ENCODE measurements around the gene TMEM61. TPM values are rescaled to one million over a fixed set of nuclear protein-coding genes. Genes with fewer than 3 reads are reported as not detected.

TMEM61 gene
- total and polyA plus RNA-seq, 2 of the 8 experiments (the other 6 are each of a cell fraction or from before 2014, with no cell fraction given): 0.54 to 1.4 TPM

- H3K23me2 ChIP-seq (ENCODE audit: low read depth, low read length): peaks cover under 1% of the 10 kb centered on the region; the same call in 1 of the 2 replicates
- H3K27ac ChIP-seq (ENCODE audit: low read depth, low read length): no peak overlapping the region
- H3K18ac ChIP-seq (ENCODE audit: extremely low read depth, low read length): no peak overlapping the region
- H2BK12ac ChIP-seq (ENCODE audit: low read depth, low read length): no peak overlapping the region; the same call in 1 of the 2 replicates
- no peaks in the 10 kb centered on the region for H3K79me2 ChIP-seq (ENCODE audit: control insufficient read depth in 1 of 2, insufficient read depth in 2 of 2, low read length in 2 of 2)
- H3K79me1 ChIP-seq (ENCODE audit: low read depth, low read length): no peaks in the 10 kb centered on the region
- H4K91ac ChIP-seq (replicated peaks; ENCODE audit: insufficient read length, low read length): peak overlapping the region; percentile 26
- FAIRE-seq: no peak
- H4K20me1 ChIP-seq (replicated peaks in 1 of 2; ENCODE audit: control insufficient read depth in 1 of 2, insufficient read depth in 2 of 2, low read length in 2 of 2): no peaks in the 10 kb centered on the region
- H2BK15ac ChIP-seq (ENCODE audit: low read length): 0 out of 2 replicates have a peak overlapping the region, but pooled peaks have one; percentile 61
- H3K9ac ChIP-seq (replicated peaks in 1 of 4; ENCODE audit: extremely low read depth in 1 of 4, low read depth in 3 of 4, low read length in 3 of 4): no peak overlapping the region
- H3K9me3 ChIP-seq (ENCODE audit: insufficient read depth in 2 of 2, low read depth in 1 of 2, low read length in 1 of 2): no peaks in the 10 kb centered on the region
- no peak for DNase-seq (ENCODE audit: low read depth in 1 of 2, low spot score in 2 of 2)
- H3K23ac ChIP-seq (ENCODE audit: insufficient read length): no peak overlapping the region
- peaks cover 0 to 7% (median 3%) of the 10 kb centered on the region in 4 experiments; a peak in 6 of 7 replicates for H3K27me3 ChIP-seq (replicated peaks in 1 of 4; ENCODE audit: control insufficient read depth in 3 of 4, extremely low read depth in 1 of 4, insufficient read depth in 3 of 4, low read length in 3 of 4)
- H3K36me3 ChIP-seq (ENCODE audit: control insufficient read depth in 2 of 4, insufficient read depth in 4 of 4, low read length in 3 of 4): no peaks in the 10 kb centered on the region
- H2BK20ac ChIP-seq (ENCODE audit: low read length): 0 out of 2 replicates have a peak overlapping the region, but pooled peaks have one; percentile 1
- ChIA-PET CTCF (ENCODE audit: partially characterized antibody) (interaction anchor here (0.7 to 18.4 kb wide), 7 partner anchors 9 to 67 kb away, joined by 3 to 436 read pairs (median 14); no protein-coding TSS in a partner anchor), POLR2A (ENCODE audit: partially characterized antibody) (interaction anchor here (1.8 kb wide), 1 partner anchor 9 kb away, joined by 4 read pairs; no protein-coding TSS in a partner anchor)
- no peak overlapping the region for H4K5ac ChIP-seq (ENCODE audit: insufficient read length, low read depth, low read length)
- no peak overlapping the region for H2AK5ac ChIP-seq (ENCODE audit: low read depth, low read length)
- no peak overlapping the region for H2BK5ac ChIP-seq (ENCODE audit: low read depth, low read length)
- H3K4me3 ChIP-seq (ENCODE audit: extremely low read depth in 1 of 4, insufficient read depth in 2 of 4, low read depth in 3 of 4, low read length in 4 of 4): no peak overlapping the region
- no peak for TF ChIP-seq E2F6 (IDR thresholded peaks at IDR 0.05)
- WGBS, 2 experiments (ENCODE audit: extremely low coverage in 1 of 2, insufficient coverage in 1 of 2, insufficient read length in 1 of 2, insufficient replicate concordance in 2 of 2, low coverage in 1 of 2, low lambda C conversion rate in 2 of 2, missing lambda C conversion rate in 1 of 2): 74% methylated on average over 12 of the region's 12 CpGs; no CpG with 5 or more reads in 1 of the 2 experiments
- H2AFZ ChIP-seq (ENCODE audit: low read length): no peak overlapping the region
- no peak overlapping the region for H3K4me2 ChIP-seq (ENCODE audit: insufficient read depth in 1 of 2, low read depth in 2 of 2, low read length in 2 of 2)
- peaks cover 16 to 23% (median 18%) of the 10 kb centered on the region in 4 experiments for H3K4me1 ChIP-seq (replicated peaks in 1 of 4; ENCODE audit: control insufficient read depth in 3 of 4, insufficient read depth in 4 of 4, low read length in 3 of 4)
- H3K14ac ChIP-seq (ENCODE audit: insufficient read length): no peak overlapping the region
- H3K56ac ChIP-seq (replicated peaks; ENCODE audit: insufficient read length, low read depth, low read length): no peak overlapping the region
- no peak overlapping the region for H2BK120ac ChIP-seq (replicated peaks; ENCODE audit: low read depth, low read length)
- no peak overlapping the region for H3K4ac ChIP-seq (replicated peaks; ENCODE audit: insufficient read length, low read depth, low read length)
- H4K8ac ChIP-seq (ENCODE audit: extremely low read depth, insufficient read depth, low read length): no peak overlapping the region
These were observed 11.5 kb downstream of the TMEM61 start for GRCh38 chr1:54991939-54992338.

Data from H1 (cell line).